ENCODE results near the gene MAD2L1BP.
"Not testable (repeated sequence)": the region's sequence is repeated elsewhere in the genome, so short reads cannot be mapped to it uniquely, and the experiment has no call there.

The MAD2L1BP gene
- 10.9 to 34.1 reads per million in 2 donors for total RNA-seq

- DNase-seq: peak; percentile 80
These were observed at the start of gene MAD2L1BP for GRCh38 chr6:43635387-43636307. MAD2L1BP (plus strand) TSS chr6:43635840; CDS start chr6:43635876, 36 bp downstream.

GRCh38 chr6:43588194-43588593, 47.4 kb upstream of the MAD2L1BP start:
- DNase-seq: no peak

GRCh38 chr6:43589564-43589963, 46.1 kb upstream of the MAD2L1BP start:
- not testable (repeated sequence) for DNase-seq

GRCh38 chr6:43593938-43594337, 41.7 kb upstream of the MAD2L1BP start:
- DNase-seq: no peak

- DNase-seq: no peak
These were observed 35.0 kb upstream of the MAD2L1BP start for GRCh38 chr6:43600595-43600994.

GRCh38 chr6:43604174-43604573, 31.5 kb upstream of the MAD2L1BP start:
- DNase-seq: no peak

- no peak for DNase-seq
These were observed 29.6 kb upstream of the MAD2L1BP start for GRCh38 chr6:43606019-43606418.

- peak; percentile 48 for DNase-seq
These were observed 27.3 kb upstream of the MAD2L1BP start for GRCh38 chr6:43608310-43608763.

GRCh38 chr6:43608807-43609206, 26.8 kb upstream of the MAD2L1BP start:
- DNase-seq: no peak

GRCh38 chr6:43609402-43609801, 26.2 kb upstream of the MAD2L1BP start:
- no peak for DNase-seq

- DNase-seq: no peak
These were observed 25.2 kb upstream of the MAD2L1BP start for GRCh38 chr6:43610431-43610830.

- no peak for DNase-seq
These were observed 21.8 kb upstream of the MAD2L1BP start for GRCh38 chr6:43613721-43614395.

GRCh38 chr6:43614396-43614730, 21.3 kb upstream of the MAD2L1BP start:
- DNase-seq: no peak

- DNase-seq: no peak
These were observed 18.7 kb upstream of the MAD2L1BP start for GRCh38 chr6:43616725-43617472.

GRCh38 chr6:43621078-43621835, 14.4 kb upstream of the MAD2L1BP start:
- DNase-seq: no peak

GRCh38 chr6:43621836-43622180, 13.8 kb upstream of the MAD2L1BP start:
- DNase-seq: no peak

- no peak for DNase-seq
These were observed 13.1 kb upstream of the MAD2L1BP start for GRCh38 chr6:43622541-43622940.

GRCh38 chr6:43623880-43624785, 11.5 kb upstream of the MAD2L1BP start:
- no peak for DNase-seq

- DNase-seq: no peak
These were observed 10.8 kb upstream of the MAD2L1BP start for GRCh38 chr6:43624786-43625288.

GRCh38 chr6:43625393-43625992, 10.1 kb upstream of the MAD2L1BP start:
- DNase-seq: no peak

All from T-helper 9 cell (primary cell).